Memory B cell (primary cell): ENCODE measurements around the gene CFAP299.
"Not testable (repeated sequence)": the region's sequence is repeated elsewhere in the genome, so short reads cannot be mapped to it uniquely, and the experiment has no call there.

Experiments
- ATAC-seq: fragments of 150-1000 bp; cut with Tn5 transposase; 2 replicates; pipeline ENCODE4 v1.10.0; 2021; ENCODE audit warnings: low read depth, mild to moderate bottlenecking, moderate library complexity
- DNase-seq, 2 donors: peaks; one replicate each; pipeline ENCODE4 v3.0.0; 2022; ENCODE audit warnings: low spot score in 2 of 2
- H3K27ac Mint-ChIP-seq: one replicate; pipeline ENCODE4 v1.8.0; 2022; ENCODE audit warnings: mild to moderate bottlenecking, moderate library complexity, mixed read lengths
- H3K27me3 Mint-ChIP-seq: one replicate; pipeline ENCODE4 v1.8.0; 2022; ENCODE audit warnings: mixed read lengths
- H3K36me3 Mint-ChIP-seq: one replicate; pipeline ENCODE4 v1.8.0; 2022; ENCODE audit warnings: mild to moderate bottlenecking, mixed read lengths
- H3K4me1 Mint-ChIP-seq: one replicate; pipeline ENCODE4 v1.8.0; 2022; ENCODE audit warnings: mixed read lengths
- H3K4me3 Mint-ChIP-seq: one replicate; pipeline ENCODE4 v1.8.0; 2022; ENCODE audit warnings: mild to moderate bottlenecking, moderate library complexity, mixed read lengths
- H3K9me3 Mint-ChIP-seq: one replicate; pipeline ENCODE4 v1.8.0; 2022; ENCODE audit warnings: mixed read lengths

CFAP299 gene

GRCh38 chr4:80311130-80311529 lies 24.4 kb upstream of the CFAP299 start:
- H3K9me3 Mint-ChIP-seq, result no peaks in the 10 kb centered on the region

GRCh38 chr4:80312124-80312523 lies 23.4 kb upstream of the CFAP299 start:
- DNase-seq (no peak), ATAC-seq (no peak)
- H3K4me1 Mint-ChIP-seq, result no peaks in the 10 kb centered on the region
- H3K36me3 Mint-ChIP-seq, result no peaks in the 10 kb centered on the region
- H3K4me3 Mint-ChIP-seq, result no peak overlapping the region
- no peaks in the 10 kb centered on the region for H3K9me3 Mint-ChIP-seq
- H3K27ac Mint-ChIP-seq, result no peak overlapping the region
- H3K27me3 Mint-ChIP-seq, result peaks cover 3% of the 10 kb centered on the region

More at GRCh38 chr4:80311130-80311529, 24.4 kb upstream of the CFAP299 start:
- no peak for DNase-seq
- no peaks in the 10 kb centered on the region for H3K36me3 Mint-ChIP-seq
- no peak for ATAC-seq
- no peak overlapping the region for H3K4me3 Mint-ChIP-seq
- H3K4me1 Mint-ChIP-seq, result no peaks in the 10 kb centered on the region
- no peak overlapping the region for H3K27ac Mint-ChIP-seq
- H3K27me3 Mint-ChIP-seq, result peaks cover 3% of the 10 kb centered on the region

GRCh38 chr4:80313627-80314026 lies 21.9 kb upstream of the CFAP299 start:
- no peak for ATAC-seq
- no peak overlapping the region for H3K27ac Mint-ChIP-seq
- no peak overlapping the region for H3K4me3 Mint-ChIP-seq
- H3K4me1 Mint-ChIP-seq, result no peaks in the 10 kb centered on the region
- no peaks in the 10 kb centered on the region for H3K9me3 Mint-ChIP-seq
- DNase-seq, result no peak
- H3K36me3 Mint-ChIP-seq, result no peaks in the 10 kb centered on the region
- no peaks in the 10 kb centered on the region for H3K27me3 Mint-ChIP-seq

GRCh38 chr4:80315848-80316247 lies 19.7 kb upstream of the CFAP299 start:
- H3K9me3 Mint-ChIP-seq, ATAC-seq, H3K27ac Mint-ChIP-seq, H3K4me3 Mint-ChIP-seq, DNase-seq, H3K27me3 Mint-ChIP-seq, H3K4me1 Mint-ChIP-seq, H3K36me3 Mint-ChIP-seq: not testable (repeated sequence)

GRCh38 chr4:80321341-80321740 lies 14.2 kb upstream of the CFAP299 start:
- Mint-ChIP-seq H3K36me3 (no peaks in the 10 kb centered on the region), H3K27me3 (peaks cover 6% of the 10 kb centered on the region), H3K4me1 (no peaks in the 10 kb centered on the region), H3K9me3 (no peaks in the 10 kb centered on the region), H3K27ac (no peak overlapping the region), H3K4me3 (no peak overlapping the region)
- ATAC-seq (no peak), DNase-seq (no peak)

GRCh38 chr4:80321776-80322175 lies 13.8 kb upstream of the CFAP299 start:
- Mint-ChIP-seq H3K4me3 (no peak overlapping the region), H3K4me1 (no peaks in the 10 kb centered on the region), H3K27ac (no peak overlapping the region), H3K27me3 (peaks cover 6% of the 10 kb centered on the region), H3K9me3 (no peaks in the 10 kb centered on the region), H3K36me3 (no peaks in the 10 kb centered on the region)
- ATAC-seq (no peak), DNase-seq (no peak)

- no peak overlapping the region for H3K4me3 Mint-ChIP-seq
- ATAC-seq (no peak), DNase-seq (no peak)
- no peaks in the 10 kb centered on the region for H3K4me1 Mint-ChIP-seq
- no peaks in the 10 kb centered on the region for H3K9me3 Mint-ChIP-seq
- H3K27ac Mint-ChIP-seq, result no peak overlapping the region
- no peaks in the 10 kb centered on the region for H3K36me3 Mint-ChIP-seq
- H3K27me3 Mint-ChIP-seq, result peaks cover 6% of the 10 kb centered on the region
Measured at GRCh38 chr4:80322716-80323115, 12.8 kb upstream of the CFAP299 start.

- no peaks in the 10 kb centered on the region for H3K36me3 Mint-ChIP-seq
- no peak overlapping the region for H3K4me3 Mint-ChIP-seq
- peaks cover 6% of the 10 kb centered on the region for H3K27me3 Mint-ChIP-seq
- H3K27ac Mint-ChIP-seq, result no peak overlapping the region
- no peaks in the 10 kb centered on the region for H3K9me3 Mint-ChIP-seq
- no peaks in the 10 kb centered on the region for H3K4me1 Mint-ChIP-seq
- no peak for DNase-seq
- ATAC-seq, result no peak
Measured at GRCh38 chr4:80324171-80324570, 11.4 kb upstream of the CFAP299 start.

- DNase-seq (no peak), ATAC-seq (no peak)
- H3K4me1 Mint-ChIP-seq, result peaks cover 8% of the 10 kb centered on the region
- H3K4me3 Mint-ChIP-seq, result no peak overlapping the region
- H3K27me3 Mint-ChIP-seq, result peaks cover 3% of the 10 kb centered on the region
- H3K27ac Mint-ChIP-seq, result no peak overlapping the region
- H3K9me3 Mint-ChIP-seq, result no peaks in the 10 kb centered on the region
- H3K36me3 Mint-ChIP-seq, result no peaks in the 10 kb centered on the region
Measured at GRCh38 chr4:80331693-80332092, 3.8 kb upstream of the CFAP299 start.

GRCh38 chr4:80333121-80333520 lies 2.4 kb upstream of the CFAP299 start:
- peaks cover 3% of the 10 kb centered on the region for H3K27me3 Mint-ChIP-seq
- no peaks in the 10 kb centered on the region for H3K9me3 Mint-ChIP-seq
- H3K4me1 Mint-ChIP-seq, result peaks cover 8% of the 10 kb centered on the region
- H3K27ac Mint-ChIP-seq, result no peak overlapping the region
- ATAC-seq (no peak), DNase-seq (no peak)
- H3K36me3 Mint-ChIP-seq, result no peaks in the 10 kb centered on the region
- no peak overlapping the region for H3K4me3 Mint-ChIP-seq

- H3K27ac Mint-ChIP-seq, result no peak overlapping the region
- peaks cover 8% of the 10 kb centered on the region for H3K4me1 Mint-ChIP-seq
- no peak for ATAC-seq
- peaks cover 6% of the 10 kb centered on the region for H3K27me3 Mint-ChIP-seq
- H3K9me3 Mint-ChIP-seq, result no peaks in the 10 kb centered on the region
- DNase-seq, result no peak
- no peak overlapping the region for H3K4me3 Mint-ChIP-seq
- no peaks in the 10 kb centered on the region for H3K36me3 Mint-ChIP-seq
Measured at GRCh38 chr4:80334568-80334967, 962 bp upstream of the CFAP299 start.

- no peak for ATAC-seq
- H3K4me3 Mint-ChIP-seq, result peak overlapping the region; percentile 90
Measured at GRCh38 chr4:80335226-80335553, 340 bp upstream of the CFAP299 start.

GRCh38 chr4:80336582-80336981 lies 1.1 kb downstream of the CFAP299 start:
- no peak for DNase-seq
- H3K27me3 Mint-ChIP-seq, result peaks cover 6% of the 10 kb centered on the region
- peaks cover 8% of the 10 kb centered on the region for H3K4me1 Mint-ChIP-seq
- H3K36me3 Mint-ChIP-seq, result no peaks in the 10 kb centered on the region
- ATAC-seq, result no peak
- no peak overlapping the region for H3K27ac Mint-ChIP-seq
- no peaks in the 10 kb centered on the region for H3K9me3 Mint-ChIP-seq
- peak overlapping the region; percentile 90 for H3K4me3 Mint-ChIP-seq

More at GRCh38 chr4:80335226-80335553, 340 bp upstream of the CFAP299 start:
- DNase-seq, result no peak
- Mint-ChIP-seq H3K4me1 (peaks cover 8% of the 10 kb centered on the region), H3K36me3 (no peaks in the 10 kb centered on the region), H3K9me3 (no peaks in the 10 kb centered on the region), H3K27me3 (peaks cover 6% of the 10 kb centered on the region), H3K27ac (no peak overlapping the region)

- ATAC-seq (no peak), DNase-seq (no peak)
- no peak overlapping the region for H3K4me3 Mint-ChIP-seq
- no peak overlapping the region for H3K27ac Mint-ChIP-seq
- peaks cover 10% of the 10 kb centered on the region for H3K9me3 Mint-ChIP-seq
- H3K36me3 Mint-ChIP-seq, result peaks cover 3% of the 10 kb centered on the region
- H3K4me1 Mint-ChIP-seq, result peaks cover 8% of the 10 kb centered on the region
- H3K27me3 Mint-ChIP-seq, result peaks cover 6% of the 10 kb centered on the region
Measured at GRCh38 chr4:80340036-80340435, 4.5 kb downstream of the CFAP299 start.

- not testable (repeated sequence) for H3K9me3 Mint-ChIP-seq, H3K4me3 Mint-ChIP-seq
Measured at GRCh38 chr4:80342684-80343083, 7.2 kb downstream of the CFAP299 start.

More at GRCh38 chr4:80342684-80343083, 7.2 kb downstream of the CFAP299 start:
- not testable (repeated sequence) for ATAC-seq, H3K36me3 Mint-ChIP-seq, H3K27ac Mint-ChIP-seq, H3K4me1 Mint-ChIP-seq, DNase-seq
- peaks cover 12% of the 10 kb centered on the region for H3K27me3 Mint-ChIP-seq
